Mucosa of stomach (tissue), 1 donor: Measurements from ENCODE around the gene TP63.
A peak's percentile ranks its signal among the peaks of the same experiment; 100 is the strongest.

Experiments
- H3K27me3 ChIP-seq: one replicate; pipeline ENCODE4 v1.7.0; 2013; ENCODE audit warnings: mild to moderate bottlenecking, low read length; ENCODE audit not compliant: control insufficient read depth, insufficient read depth
- H3K36me3 ChIP-seq: one replicate; pipeline ENCODE4 v1.7.0; 2013; ENCODE audit warnings: low read length; ENCODE audit not compliant: control insufficient read depth, insufficient read depth
- H3K4me1 ChIP-seq: one replicate; pipeline ENCODE4 v1.7.0; 2013; ENCODE audit warnings: mild to moderate bottlenecking, low read length; ENCODE audit not compliant: control insufficient read depth, insufficient read depth
- H3K4me3 ChIP-seq: one replicate; pipeline ENCODE4 v1.7.0; 2013; ENCODE audit warnings: low read length
- H3K9ac ChIP-seq: one replicate; pipeline ENCODE4 v1.7.0; 2013; ENCODE audit warnings: mild to moderate bottlenecking, low read length, moderate library complexity
- H3K9me3 ChIP-seq: one replicate; pipeline ENCODE4 v1.7.0; 2013; ENCODE audit warnings: mild to moderate bottlenecking, low read length, moderate library complexity; ENCODE audit not compliant: control insufficient read depth
- donor health status: Pancreatic carcinoma.

TP63 gene

GRCh38 chr3:189937302-189938127, 306.3 kb downstream of the TP63 start:
- Histone ChIP-seq H3K9me3 (no peaks in the 10 kb centered on the region), H3K36me3 (no peaks in the 10 kb centered on the region), H3K4me3 (no peak overlapping the region), H3K4me1 (peaks cover 48% of the 10 kb centered on the region), H3K27me3 (no peaks in the 10 kb centered on the region), H3K9ac (no peak overlapping the region)

DNA sequence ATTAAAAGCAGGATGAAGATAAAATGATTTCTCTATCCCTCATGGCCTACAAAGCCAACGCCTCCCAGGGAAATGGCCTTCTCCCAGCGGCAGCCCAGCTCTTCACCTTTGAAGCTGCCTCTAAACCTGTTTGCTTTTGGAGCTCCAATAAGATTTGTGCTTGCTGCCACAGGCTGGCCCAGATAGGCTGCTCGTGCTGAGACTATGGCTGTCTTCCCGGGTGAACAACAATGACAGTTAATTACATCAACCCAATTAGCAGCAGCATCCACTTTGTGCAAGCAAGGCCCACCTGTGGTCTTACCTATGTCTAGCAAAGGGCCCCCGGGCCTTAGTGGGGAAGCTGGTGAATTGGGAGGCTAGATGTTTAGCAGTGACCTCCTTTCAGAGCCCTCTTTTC, 309.9 kb downstream of the TP63 start:
- no peaks in the 10 kb centered on the region for H3K36me3 ChIP-seq
- peak overlapping the region; percentile 47 for H3K9ac ChIP-seq
- H3K4me1 ChIP-seq, result peaks cover 59% of the 10 kb centered on the region
- no peaks in the 10 kb centered on the region for H3K9me3 ChIP-seq
- no peaks in the 10 kb centered on the region for H3K27me3 ChIP-seq
- H3K4me3 ChIP-seq, result no peak overlapping the region

GRCh38 chr3:189941679-189942078, 310.5 kb downstream of the TP63 start:
- Histone ChIP-seq H3K36me3 (no peaks in the 10 kb centered on the region), H3K4me1 (peaks cover 55% of the 10 kb centered on the region), H3K9me3 (no peaks in the 10 kb centered on the region), H3K9ac (peak overlapping the region; percentile 47), H3K4me3 (no peak overlapping the region), H3K27me3 (no peaks in the 10 kb centered on the region)

DNA sequence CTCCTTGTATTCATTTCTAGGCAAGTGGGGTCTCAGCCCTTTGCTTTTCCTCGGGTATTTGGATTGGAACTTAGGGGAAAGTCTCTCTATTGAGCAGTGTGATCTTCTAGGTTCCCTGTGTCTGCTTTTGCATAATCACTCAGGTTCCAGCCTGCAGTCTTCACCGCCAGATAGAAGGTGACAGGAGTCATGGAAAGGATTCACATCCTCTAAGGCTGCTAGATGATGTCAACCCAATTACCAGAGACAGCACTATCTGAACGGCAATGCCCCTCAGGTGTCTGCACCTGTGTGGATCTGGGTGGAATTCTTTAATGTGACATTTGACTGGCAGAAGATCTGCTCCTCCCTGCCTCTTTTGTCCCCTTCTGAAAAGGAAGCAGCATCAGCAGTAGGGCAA, 311.8 kb downstream of the TP63 start:
- H3K36me3 ChIP-seq, result no peaks in the 10 kb centered on the region
- no peaks in the 10 kb centered on the region for H3K27me3 ChIP-seq

DNA sequence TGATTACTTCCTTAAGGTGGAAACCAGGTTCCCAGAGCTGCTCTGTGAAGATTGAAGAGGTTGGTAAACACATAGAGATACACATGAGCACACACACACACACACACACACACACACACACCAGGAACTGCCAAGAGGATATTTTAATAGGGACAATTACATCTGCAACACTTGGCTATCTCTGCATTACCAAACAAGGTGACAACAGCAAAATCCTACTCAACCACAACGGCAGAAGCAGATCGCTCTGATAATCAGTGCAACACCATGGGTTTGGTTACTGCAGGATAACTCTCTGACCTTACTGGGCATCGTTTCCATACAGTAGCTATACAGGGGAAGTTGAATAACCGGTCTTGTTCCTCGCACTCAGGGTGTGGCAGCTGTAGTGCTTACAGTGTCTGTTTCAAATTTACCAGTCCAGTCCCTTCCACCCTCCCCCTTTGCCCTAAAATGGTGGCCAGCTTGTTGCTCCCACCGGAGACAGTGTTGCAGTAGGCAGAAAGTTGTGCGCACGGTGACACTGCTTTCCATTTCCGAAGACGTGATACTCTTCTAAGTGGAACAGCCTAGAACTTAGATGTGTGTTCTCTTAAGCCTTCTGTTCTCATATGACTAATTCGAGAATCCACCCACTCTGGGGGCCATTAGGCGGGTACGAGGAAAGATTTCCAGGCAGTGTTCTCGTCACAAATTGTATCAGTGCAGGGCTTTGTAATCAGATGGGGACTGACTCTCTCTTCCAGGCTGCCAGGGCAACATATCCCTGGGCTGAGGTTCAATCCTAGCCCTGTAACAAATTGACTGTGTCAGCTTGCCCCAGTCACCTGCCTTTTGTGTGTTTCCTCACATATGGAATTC, 313.3 kb downstream of the TP63 start:
- peak overlapping the region; percentile 36 for H3K9ac ChIP-seq
- no peaks in the 10 kb centered on the region for H3K27me3 ChIP-seq
- no peaks in the 10 kb centered on the region for H3K36me3 ChIP-seq
- H3K9me3 ChIP-seq, result no peaks in the 10 kb centered on the region
- H3K4me3 ChIP-seq, result no peak overlapping the region
- peaks cover 62% of the 10 kb centered on the region for H3K4me1 ChIP-seq

More for the DNA sequence above, 311.8 kb downstream of the TP63 start:
- Histone ChIP-seq H3K9me3 (no peaks in the 10 kb centered on the region), H3K9ac (no peak overlapping the region), H3K4me1 (peaks cover 57% of the 10 kb centered on the region), H3K4me3 (no peak overlapping the region)

GRCh38 chr3:189945935-189946709, 314.9 kb downstream of the TP63 start:
- no peaks in the 10 kb centered on the region for H3K27me3 ChIP-seq
- no peak overlapping the region for H3K4me3 ChIP-seq
- H3K4me1 ChIP-seq, result peaks cover 46% of the 10 kb centered on the region
- no peaks in the 10 kb centered on the region for H3K36me3 ChIP-seq
- no peak overlapping the region for H3K9ac ChIP-seq
- no peaks in the 10 kb centered on the region for H3K9me3 ChIP-seq
